DMS153 treated with DMSO at 0.1 percent for 48 hours (cell line): ENCODE measurements around the gene FZD7.

ENCODE experiments used
- DNase-seq: peaks from one replicate; lab custom pipeline; 2025; ENCODE audit not compliant: unreplicated experiment; lab: John Stamatoyannopoulos, UW

The FZD7 gene

GRCh38 chr2:202009581-202009980 lies 24.1 kb upstream of the FZD7 start:
- DNase-seq: no peak

- DNase-seq: no peak
These were observed 19.3 kb upstream of the FZD7 start for GRCh38 chr2:202014318-202014717.

- no peak for DNase-seq
These were observed 18.9 kb upstream of the FZD7 start for GRCh38 chr2:202014759-202015211.

DNA sequence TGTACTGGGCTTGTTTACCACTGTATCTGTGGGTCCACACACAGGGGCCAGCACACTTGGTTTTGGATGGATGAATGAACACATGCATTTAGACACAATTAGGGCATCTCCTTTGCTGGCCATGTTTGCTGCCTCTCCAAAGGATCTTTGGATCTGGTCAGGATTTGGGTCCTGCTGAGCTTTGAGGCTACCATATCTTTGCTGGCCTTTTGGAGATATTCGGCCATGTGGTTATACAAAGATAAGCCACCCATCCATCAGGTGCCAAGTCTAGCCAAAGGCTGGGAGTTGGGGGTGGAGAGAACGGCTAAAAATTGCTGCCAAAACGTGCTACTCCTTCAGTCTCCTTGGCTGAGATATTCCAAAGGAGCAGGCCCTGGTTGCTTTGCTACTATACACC lies 18.2 kb upstream of the FZD7 start:
- DNase-seq: no peak

- DNase-seq: no peak
These were observed 17.0 kb upstream of the FZD7 start for GRCh38 chr2:202016579-202017227.

- no peak for DNase-seq
These were observed 15.7 kb upstream of the FZD7 start for GRCh38 chr2:202017940-202018339.

- DNase-seq: no peak
These were observed 14.7 kb upstream of the FZD7 start for GRCh38 chr2:202018950-202019349.

- DNase-seq: no peak
These were observed 13.8 kb upstream of the FZD7 start for GRCh38 chr2:202019689-202020450.

DNA sequence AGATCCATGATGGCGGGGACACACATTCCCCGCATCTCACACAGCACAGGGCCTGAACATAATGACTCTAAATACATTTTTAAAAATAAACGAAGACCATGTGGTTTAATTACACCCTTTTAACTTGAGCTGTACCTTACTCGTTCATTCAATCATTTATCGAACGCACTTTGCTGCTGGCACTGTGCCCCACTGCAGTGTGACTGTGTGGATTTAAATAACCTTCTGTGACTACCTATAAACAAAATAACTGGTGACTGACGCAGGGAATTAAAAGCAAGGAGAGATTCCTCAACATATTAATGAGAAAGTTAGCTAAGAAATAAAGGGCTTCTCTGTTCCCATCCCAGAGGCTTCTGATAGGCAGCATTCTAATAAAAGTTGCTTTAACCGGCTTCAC lies 10.9 kb upstream of the FZD7 start:
- no peak for DNase-seq

DNA sequence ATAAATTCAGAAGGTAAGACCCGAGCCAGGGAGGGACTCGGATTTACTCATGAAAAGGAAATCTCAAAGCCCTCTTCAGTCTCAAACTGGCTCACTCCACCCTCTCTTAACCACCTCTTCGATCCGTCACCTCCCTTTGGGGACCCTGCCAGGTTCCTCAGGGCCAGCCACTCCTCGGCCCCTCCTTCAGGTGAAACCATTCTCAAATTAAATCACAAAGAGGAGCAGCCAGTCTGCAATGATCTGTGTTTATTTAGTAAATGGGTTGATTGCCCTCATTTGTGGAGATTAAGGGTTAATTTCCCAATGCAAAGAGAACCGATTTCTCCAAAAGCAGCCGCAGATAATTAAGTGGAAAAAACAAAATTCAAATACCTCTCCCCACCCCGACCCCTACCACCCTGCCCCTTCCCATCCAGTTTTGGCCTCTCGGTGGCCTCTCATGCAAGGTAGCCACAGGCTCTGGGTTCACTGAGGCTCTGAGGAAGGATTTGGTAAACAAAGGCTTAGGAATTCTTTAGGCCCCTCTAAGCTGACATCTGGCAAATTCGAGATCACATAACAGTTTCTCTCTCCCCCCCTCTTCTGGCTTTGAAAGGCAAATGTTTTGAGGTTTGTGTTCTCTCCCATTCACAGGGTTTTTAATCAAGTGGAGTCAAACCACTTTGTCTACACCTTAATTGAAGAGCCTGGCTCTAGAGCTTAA lies 10.3 kb upstream of the FZD7 start:
- no peak for DNase-seq

DNA sequence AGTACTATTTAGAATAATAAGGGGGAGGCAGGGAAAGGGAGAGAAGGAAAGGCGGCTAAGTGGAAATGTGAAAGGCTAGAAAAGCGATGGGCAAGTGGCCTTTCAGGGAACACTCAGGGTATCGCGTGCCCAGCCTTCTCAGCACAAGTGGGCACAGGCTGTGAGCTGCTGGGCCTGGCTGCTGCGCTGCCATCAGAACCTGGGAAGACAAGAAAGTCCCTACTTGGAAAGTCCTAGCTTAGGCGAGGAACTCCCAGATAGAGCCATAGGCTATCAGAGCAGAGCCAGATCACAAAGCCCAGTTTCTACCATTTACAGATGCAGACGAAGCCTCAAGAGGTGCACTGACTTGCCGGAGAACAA lies 9.8 kb upstream of the FZD7 start:
- no peak for DNase-seq

- DNase-seq: no peak
These were observed 8.8 kb upstream of the FZD7 start for GRCh38 chr2:202024871-202025270.

GRCh38 chr2:202025816-202026215 lies 7.8 kb upstream of the FZD7 start:
- DNase-seq: no peak

GRCh38 chr2:202026507-202026906 lies 7.1 kb upstream of the FZD7 start:
- no peak for DNase-seq

- DNase-seq: no peak
These were observed 3.0 kb upstream of the FZD7 start for GRCh38 chr2:202030691-202031090.

DNA sequence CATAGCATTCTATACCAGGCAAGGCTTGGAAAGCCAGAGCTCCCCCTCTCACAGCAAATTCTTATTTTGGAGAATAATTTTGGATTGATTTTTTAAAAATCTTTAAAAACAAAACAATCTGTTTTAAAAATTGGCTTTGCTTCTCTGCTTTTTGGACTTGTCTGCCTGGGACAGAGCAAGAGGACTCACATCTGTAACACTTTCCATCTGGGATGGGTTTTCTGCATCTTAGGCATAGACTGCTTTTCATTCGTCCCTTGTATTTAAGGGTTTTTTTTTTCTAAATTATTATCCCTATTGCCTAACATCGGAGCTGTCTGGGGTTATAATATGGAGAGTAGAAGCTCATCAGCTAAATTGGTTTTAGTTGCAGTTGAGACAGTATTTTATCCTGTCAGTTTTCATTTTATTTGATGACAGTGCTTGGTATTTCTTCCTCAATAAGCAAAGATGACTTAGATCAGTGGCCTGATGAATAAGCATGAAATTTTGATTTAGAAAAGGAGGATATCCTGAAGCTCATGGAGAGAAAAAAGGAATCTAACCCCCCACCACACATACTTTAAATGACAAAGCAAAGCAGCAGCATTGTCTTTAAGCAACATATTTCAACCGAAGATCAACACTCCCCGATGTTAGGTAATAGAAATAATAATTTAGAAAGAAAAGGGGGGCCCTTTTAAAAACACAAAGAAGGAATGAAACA lies 2.3 kb upstream of the FZD7 start:
- no peak for DNase-seq

GRCh38 chr2:202032846-202033316 lies 774 bp upstream of the FZD7 start:
- DNase-seq: no peak

DNA sequence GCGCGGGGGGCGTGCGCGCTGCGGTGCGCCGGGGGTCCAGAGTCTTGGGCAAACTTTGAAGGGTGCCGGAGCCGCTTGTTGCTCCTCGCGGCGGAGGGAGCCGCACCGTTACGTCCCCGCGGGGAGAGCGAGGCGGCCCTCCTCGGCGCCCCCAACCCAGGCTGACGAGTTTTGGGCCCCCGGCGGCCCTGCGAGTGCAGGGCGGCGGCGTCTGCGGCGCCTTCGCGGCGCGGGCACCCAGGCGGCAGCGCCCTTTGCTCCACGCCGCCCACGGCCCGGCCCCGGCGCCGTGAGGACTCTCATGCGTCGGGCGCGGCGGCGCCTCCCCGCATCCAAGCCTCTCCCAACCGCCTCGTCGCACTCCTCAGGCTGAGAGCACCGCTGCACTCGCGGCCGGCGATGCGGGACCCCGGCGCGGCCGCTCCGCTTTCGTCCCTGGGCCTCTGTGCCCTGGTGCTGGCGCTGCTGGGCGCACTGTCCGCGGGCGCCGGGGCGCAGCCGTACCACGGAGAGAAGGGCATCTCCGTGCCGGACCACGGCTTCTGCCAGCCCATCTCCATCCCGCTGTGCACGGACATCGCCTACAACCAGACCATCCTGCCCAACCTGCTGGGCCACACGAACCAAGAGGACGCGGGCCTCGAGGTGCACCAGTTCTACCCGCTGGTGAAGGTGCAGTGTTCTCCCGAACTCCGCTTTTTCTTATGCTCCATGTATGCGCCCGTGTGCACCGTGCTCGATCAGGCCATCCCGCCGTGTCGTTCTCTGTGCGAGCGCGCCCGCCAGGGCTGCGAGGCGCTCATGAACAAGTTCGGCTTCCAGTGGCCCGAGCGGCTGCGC lies 814 bp downstream of the FZD7 start:
- DNase-seq: no peak

- DNase-seq: no peak
These were observed 1.7 kb downstream of the FZD7 start for GRCh38 chr2:202035089-202035940.

- no peak for DNase-seq
These were observed 2.3 kb downstream of the FZD7 start for GRCh38 chr2:202035941-202036372.
